Brain pericyte (primary cell): ENCODE data around the gene CDH23.

ENCODE experiments used
- DNase-seq: peaks from one replicate; pipeline ENCODE4 v3.0.0-alpha.2; 2012; ENCODE audit warnings: low read depth, low spot score

CDH23 gene

DNA sequence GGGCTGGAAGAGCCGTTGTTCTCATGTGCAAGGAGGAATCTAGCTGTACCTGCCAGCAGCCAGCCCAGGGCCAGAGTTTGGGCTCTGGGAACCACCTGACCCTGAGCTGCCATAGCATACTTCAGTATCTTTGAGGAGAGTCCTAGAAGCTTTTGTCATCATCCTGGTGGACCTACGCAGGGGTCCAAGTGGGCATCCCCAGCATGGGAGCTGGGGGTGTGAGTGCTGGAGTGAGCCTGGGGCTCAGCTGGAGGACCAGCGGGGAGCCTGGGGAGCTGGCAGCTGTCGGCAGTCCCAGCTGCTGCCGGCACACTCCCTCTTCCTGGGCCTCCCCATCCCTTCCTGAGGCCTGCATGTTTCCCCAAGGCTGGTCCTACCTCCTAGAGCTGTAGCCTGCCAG, 290.4 kb downstream of the CDH23 start:
- DNase-seq, result no peak

DNA sequence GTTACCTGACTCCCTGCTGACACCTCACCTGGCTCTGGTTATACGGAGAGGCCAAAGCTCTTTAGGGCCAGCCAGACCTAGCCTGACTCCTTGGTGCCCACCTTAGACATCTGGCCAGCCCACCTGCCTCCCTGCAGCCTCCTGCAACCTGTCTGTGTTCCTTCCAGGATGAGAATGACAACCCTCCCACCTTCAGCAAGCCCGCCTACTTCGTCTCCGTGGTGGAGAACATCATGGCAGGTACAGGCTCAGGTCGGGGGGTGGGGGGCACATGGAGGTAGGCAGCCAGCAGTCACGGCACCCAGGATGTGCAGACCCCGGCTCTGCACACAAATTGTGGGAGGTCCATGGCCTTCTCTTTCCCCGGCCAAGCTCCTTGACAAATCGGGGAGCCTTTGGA, 290.8 kb downstream of the CDH23 start:
- DNase-seq, result no peak

DNA sequence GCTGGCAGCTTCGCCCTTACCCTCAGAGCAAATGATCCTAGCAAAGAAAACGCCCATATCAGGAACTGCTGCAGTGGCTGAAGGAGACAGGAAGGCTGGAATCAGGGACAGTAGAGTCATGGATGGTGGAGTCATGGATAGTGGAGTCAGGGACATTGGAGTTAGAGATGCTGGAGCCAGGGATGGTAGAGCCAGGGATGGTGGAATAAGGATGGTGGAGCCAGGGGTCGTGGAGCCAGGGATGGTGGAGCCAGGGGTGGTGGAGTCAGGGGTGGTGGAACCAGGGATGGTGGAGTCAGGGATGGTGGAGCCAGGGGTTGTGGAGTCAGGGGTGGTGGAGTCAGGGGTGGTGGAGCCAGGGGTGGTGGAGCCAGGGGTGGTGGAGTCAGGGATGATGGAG, 291.5 kb downstream of the CDH23 start:
- DNase-seq, result no peak

DNA sequence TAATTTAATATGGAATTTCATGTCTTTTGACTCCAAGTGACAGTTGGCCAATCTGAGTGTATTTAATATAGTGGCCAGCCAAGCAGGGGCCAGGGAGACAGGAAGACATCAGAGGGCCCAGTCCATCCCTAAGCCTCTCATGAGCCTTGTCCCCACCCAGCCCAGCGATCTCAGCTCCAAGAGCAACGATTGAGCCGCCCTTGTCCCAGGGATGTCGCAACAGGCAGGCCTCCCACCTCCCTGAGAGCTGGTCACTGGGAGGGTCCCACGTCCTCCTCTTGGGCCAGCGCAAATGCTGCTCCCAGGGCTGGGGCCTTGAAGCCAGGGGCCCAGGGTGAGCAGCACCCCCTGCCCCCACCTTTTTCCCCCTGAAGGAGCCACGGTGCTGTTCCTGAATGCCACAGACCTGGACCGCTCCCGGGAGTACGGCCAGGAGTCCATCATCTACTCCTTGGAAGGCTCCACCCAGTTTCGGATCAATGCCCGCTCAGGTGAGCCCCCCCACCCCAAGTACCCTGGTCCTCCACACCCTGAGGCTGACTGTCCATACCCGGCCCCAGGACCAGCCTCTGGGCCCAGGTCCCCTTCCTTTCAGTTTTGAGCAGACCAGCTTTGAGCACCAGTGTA, 293.5 kb downstream of the CDH23 start:
- DNase-seq, result no peak

DNA sequence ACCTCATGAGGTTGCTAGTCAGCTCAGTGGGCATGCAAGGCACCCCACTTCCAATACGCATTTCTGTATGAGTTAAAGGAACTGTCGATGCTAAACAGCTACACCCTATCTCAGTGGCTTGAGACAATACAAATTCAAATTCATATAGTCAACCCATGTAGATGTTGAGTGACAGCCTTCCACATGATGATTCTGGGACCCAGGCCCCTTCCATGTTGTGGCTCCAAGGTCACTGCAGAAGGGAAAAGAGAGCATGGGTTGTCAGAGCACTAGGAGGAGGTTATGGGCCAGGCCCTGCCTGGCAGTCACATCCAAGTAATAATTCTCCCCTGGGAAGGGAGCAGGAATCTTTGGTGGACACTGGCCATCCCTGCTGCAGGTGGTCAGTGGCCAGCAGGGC, 294.7 kb downstream of the CDH23 start:
- DNase-seq, result no peak

DNA sequence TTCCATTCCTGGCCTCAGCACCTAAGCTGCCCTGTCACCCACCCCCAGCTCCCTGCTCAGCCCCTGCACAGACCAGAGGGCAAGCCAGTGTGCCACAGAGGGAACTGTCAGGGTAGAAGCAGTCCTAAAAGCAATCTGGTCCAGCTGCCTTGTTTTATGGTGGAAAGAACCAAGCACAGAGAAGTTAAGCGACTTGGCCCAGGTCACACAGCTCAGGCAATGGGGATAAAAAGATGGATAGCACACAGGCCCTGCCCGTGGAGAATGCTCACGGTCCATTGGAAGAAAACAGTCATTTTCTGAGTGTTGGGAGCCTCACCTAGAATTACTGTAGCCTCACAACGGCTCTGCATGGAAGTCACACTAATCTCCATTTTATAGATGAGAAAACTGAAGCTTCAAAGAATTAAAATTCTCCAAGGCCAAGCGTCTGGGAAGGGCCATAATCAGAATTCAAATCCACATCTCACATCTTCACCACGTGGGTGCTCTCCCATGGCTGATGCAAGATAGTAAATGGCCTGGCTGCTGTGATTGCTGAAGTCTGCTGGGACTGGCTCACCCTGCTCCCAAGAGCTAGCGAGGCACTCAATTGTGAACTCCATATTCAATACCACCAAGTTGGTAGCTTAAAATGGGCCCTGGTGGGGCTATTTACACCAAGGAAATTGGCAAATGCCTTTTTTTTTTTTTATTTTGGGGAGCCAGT, 296.0 kb downstream of the CDH23 start:
- no peak for DNase-seq

DNA sequence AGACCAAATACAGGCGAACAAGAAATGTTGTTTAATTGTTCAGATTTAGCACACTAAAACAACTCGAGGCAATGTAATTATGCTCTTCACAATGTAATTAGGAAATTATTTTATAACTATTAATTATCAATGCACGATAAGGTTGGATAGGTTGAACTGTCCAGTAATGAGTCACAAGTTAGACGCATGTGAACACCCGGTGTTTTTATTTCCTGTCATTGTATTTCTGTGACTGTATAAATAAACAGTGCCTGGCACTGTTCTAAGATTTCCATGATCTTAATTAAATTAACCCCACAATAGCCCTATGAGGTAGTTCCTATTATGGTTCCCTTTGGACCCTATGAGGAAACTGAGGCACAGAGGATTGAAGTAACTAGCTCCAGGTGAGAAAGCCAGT, 296.7 kb downstream of the CDH23 start:
- no peak for DNase-seq

DNA sequence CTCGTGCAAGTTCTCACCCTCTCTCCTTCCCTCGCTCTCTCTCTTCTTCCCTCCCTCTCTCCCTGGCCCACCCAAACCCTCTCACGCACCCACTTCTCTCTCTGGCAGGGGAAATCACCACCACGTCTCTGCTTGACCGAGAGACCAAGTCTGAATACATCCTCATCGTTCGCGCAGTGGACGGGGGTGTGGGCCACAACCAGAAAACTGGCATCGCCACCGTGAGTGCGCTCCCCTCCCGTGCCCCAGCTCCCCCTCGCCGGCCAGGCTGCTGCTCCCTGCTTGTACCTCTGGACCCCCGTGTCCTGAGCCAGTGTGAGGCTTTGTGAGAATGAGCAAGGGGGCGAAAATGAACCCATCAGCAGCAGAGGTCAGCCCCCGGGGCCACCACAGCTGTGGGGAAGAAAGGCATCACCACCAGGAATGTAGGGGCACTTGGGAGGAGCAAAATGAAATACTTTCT, 297.4 kb downstream of the CDH23 start:
- DNase-seq, result no peak

DNA sequence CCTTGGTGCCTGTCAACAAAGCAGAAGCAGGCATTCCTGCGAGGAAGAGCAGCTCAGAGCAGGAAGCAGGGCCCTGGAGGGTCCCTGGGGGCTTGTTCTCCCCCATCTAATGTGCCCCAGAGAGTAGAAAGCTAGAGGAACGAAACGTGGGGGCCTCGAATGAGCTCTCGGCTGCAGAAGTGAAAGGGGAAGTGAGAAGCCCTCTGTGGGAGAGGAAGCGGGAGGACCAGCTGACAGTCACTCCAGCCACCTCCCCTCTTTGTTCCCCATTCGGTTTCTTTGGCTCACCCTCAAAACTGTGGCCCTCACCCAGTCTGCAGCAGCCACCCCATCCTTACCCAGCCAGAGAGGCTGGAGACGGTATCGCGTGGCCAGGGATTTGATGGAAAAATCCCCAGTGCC, 297.8 kb downstream of the CDH23 start:
- DNase-seq, result no peak

DNA sequence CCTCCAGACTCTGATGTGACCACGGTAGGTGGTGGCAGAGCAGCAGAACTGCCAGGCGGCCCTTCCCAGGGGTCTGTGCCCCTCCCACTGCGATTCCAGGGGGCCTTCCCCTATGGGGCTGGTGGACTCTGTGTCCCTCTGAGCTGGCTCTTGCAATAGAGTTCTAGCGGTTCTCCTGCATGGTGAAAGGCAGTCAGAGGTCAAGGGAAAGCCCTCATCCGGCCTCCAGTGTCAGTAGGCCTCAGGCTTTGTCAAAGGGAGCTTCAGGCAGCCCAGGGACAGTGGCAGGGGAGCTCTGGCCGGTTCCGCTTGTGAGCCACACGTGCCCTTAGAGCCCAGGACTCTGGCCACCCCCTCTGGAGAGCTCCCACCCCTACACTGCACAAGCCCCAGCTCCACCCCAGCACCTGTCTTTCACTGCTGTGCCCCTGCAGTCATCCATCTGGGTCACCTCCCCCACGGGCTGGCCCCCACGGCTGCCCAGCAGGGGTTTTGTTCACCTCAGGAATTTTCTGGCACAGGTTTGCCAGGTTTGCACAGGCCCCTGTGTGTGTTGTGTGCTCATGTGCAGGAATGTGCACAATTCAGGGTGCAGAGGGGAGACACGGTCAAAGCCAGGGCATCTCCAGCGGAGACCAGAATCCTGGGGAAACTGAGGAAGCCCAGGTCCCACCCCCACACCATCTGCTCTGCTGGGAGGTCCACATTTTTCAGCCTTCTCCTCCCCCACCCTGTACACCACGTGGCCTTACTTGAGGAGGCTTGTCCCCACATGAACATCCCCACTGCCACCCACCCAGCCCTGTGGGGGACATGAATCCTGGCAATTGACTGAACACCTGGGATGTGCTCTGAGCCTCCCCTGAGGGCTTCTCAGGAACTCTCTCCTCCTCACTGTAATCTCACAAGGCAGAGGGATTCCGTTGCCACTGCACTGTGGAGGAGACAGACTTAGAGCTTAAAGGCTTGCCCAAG, 299.1 kb downstream of the CDH23 start:
- DNase-seq, result no peak

DNA sequence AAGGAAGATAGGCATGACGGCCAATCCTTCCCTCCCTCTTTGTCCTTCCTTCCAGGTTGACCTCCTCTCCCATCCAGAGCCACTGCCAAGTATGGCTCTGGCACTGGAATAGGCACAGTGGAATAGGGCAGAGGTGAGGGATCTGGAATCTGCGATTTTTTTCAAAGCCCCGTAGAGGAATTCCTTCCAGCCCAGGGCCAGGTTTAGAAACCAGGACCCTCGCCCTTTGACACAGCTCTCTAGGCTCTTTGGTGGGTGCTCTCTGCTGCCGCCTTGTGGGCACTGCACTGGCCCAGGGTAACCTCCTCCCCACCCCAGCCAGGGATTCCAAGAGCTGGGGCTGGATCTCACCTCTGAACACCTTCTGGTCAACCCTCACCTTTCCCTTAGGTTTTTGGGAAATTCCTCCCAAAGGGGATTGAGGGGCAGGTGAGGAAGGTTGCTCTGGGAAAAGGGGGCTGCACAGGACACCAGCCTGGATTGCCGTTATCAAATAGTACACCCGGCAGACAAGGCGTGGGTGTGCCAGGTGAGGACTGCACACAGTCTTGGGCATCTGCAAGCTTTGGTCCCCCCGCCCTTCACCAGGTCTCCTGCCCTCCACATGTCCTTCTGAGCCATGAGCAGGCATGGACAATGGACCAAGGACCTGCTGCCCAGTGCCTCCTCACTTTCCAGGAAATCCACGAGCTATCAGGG, 300.1 kb downstream of the CDH23 start:
- DNase-seq, result no peak

DNA sequence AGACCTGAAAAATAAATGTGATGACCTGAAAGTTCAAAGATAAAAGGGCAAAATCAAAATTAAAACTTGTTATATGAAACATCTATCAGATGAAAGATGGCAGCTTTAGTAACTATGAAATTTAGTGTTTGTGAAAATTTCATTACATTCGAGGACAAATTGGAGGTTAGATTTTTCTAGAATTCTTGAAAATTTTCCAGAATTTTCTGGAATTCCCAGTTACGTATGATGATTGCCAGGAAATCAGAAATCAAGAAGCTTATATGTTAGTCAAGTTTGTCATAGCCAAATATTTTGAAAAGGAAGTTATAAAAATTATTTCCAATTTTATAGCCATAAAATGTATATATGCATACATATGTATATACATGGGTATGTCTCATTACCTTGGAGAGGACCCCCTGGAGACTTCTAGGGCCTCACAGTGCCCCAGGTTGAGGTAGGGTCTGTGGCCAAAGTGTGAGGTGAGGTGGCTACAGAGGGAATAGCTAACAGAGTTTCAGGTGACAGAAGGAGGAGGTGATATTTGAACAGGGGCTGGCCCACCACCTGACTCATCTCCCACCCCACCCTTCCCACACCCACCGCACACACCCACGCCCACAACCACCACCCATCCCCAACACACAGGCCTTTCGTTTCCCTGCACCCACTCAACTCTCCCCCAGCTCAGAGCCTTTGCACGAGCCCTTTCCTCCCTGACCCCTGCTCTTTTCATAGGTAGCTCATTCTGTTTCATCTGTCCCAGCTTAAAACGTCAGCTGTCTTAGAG, 301.4 kb downstream of the CDH23 start:
- DNase-seq, result no peak

DNA sequence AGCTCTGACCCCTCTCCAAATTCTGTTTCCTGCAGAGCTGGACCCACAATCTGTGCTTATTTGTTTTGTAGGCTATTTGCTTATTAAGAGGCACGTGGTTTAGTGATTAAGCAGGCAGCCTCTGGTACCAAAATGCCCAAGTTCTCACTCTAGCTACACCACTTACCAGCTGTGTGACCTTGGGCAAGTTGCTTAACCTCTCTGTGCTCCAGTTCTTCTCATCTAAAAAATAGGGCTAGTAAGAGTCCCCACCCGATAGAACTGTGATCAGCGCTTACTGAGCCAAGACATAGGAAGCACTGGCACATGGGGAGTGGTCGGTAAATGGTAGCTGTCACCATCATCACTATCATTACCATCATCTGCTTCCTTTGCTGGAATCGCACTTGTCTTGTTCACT, 302.0 kb downstream of the CDH23 start:
- no peak for DNase-seq

DNA sequence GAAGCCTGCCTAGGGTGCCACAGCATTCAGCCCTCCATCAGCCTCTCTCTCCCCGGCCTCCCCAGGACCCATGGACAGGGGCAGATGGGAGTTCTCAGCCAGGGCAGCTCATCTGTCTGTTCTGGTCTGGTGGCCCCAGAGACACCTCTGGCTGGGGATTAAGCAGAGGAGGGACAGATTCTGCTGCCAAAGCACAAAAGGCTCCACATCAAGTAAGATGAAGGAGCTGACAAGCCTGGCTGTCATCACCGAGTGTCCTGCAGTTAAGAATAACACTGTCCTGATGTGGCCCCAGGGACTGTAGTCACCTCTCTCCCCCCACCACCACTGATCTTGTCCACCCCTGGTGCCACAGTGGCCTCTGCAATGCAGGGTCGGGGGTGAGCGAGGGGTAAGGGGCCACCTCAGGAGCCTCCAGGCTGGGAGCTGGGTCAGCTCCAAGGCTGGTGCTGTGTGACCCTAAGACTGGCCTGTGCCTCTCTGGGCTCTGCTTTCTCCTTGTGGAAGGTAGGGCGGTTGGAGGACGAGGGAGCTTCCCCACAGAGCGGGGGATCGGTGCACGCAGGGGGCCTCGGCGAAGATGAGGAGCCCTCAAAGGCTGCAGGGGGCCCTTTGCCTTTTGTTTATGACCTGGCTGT, 304.1 kb downstream of the CDH23 start:
- DNase-seq, result no peak

DNA sequence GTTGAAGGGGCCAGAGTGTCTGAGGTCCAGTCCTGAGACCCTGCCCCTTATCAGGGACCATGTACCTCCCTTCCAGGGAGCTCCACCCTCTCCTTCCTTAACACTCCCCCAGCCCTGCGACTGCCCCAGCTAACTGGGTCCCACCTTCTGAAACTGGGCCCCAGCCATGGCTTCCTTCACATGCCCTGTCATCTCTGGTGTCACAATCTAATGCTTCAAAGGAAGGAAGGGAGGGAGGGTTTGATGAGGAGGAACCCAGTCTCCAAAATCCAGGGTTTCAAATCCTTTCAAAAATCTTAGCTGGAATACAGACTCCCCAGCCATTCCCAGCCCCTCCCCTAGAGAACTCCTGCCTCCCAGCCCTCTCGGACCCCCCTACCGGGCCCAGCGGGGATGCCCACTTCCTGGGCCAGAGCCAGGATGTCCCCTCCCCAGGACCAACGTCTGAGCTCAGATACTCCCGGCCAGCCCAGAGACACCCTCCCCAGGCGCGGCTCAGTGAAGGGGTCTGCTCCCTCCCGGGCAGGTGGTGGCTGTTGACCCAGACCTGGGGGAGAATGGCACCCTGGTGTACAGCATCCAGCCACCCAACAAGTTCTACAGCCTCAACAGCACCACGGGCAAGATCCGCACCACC, 304.9 kb downstream of the CDH23 start:
- no peak for DNase-seq

DNA sequence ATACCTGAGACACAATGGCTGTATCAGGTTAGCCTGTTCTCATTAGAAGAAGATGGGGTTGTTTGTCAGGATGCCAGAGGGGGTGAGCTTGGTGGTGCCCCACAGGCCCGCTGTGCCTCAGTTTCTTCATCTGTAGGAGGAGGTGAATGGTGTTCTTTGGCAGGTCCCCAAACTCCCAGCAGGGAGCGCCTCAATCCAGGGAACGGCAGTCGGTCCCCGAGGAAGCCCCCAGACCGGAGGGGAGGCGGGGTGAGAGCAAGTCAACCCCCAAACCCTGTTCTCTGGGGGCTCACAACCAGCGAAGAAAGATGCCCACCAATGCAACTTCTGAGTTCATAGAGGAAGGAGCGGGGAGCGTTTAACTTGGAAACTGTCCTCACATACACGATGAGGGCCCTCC, 306.9 kb downstream of the CDH23 start:
- DNase-seq, result no peak

DNA sequence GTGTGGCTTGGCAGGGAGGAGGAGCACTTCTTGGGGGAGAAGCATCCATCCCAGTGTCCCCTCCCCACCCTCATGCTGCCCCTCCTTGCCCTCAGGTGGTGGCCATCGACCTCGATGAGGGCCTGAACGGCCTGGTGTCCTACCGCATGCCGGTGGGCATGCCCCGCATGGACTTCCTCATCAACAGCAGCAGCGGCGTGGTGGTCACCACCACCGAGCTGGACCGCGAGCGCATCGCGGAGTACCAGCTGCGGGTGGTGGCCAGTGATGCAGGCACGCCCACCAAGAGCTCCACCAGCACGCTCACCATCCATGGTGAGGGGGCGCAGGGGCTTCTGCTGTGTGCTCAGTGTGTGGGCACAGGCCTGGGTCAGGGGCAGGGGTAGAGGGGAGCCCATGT, 308.1 kb downstream of the CDH23 start:
- DNase-seq, result no peak

DNA sequence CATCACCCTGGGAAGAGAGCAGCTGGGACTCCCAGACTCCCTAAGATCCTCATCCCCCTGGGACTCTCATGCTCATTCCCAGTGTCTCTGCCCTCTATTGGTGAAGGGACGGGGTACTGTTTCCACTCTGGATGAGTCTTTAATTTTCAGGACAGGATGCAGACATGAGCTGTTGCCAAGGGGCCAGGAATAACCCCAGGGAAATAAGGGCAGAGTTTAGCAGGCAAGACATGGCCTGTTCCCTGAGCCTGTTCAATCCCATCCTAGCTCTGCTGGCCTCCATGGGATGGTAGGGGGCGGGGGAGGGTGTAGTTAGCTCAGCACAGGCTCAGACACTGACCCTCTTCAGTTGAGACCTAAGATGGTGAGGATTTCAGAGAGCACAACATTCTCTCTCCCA, 308.9 kb downstream of the CDH23 start:
- no peak for DNase-seq

DNA sequence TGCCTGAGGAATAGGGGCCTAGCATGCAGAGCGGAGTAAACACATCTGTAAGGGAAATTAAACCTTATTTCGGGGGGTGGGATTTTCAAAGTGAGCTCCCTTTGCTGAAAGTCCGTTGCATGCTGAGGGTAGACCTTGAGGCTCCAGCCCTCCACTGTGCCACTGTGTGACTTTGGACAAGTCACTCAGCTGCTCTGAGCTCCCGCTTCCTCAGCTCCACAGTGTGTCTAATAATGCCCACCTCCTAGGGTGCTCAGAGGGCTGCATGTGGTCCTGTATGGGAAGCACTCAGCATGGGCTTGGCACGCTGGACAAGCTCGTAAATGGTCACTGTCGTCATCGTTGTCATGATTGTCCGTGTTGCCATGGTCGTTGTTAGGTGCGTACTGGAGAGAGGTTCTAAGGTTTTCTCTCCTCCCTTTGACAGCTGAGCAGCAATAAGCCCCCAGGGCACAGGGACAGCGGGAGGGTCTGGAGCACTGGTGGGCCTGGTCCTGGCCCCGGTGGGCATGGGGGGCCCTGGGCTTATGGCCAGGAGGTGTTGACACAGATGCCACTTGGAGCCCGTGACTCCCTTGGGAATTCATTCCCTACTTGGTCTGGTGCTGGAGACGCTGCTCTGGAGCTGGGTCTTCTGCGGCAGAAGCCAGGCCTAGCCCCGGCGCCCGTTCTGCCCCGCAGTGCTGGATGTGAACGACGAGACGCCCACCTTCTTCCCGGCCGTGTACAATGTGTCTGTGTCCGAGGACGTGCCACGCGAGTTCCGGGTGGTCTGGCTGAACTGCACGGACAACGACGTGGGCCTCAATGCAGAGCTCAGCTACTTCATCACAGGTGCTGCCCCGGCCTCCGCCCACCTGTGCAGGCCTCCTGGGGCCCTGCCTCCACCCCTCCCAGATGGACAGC, 309.7 kb downstream of the CDH23 start:
- no peak for DNase-seq
